Fibroblast of skin of left biceps (primary cell): ENCODE results near the gene SYNDIG1.

ENCODE experiments used
- DNase-seq, 2 experiments: peaks; one replicate each; pipeline ENCODE4 v3.0.0-alpha.2; 2013; ENCODE audit warnings: low read depth in 2 of 2

The SYNDIG1 gene

DNA sequence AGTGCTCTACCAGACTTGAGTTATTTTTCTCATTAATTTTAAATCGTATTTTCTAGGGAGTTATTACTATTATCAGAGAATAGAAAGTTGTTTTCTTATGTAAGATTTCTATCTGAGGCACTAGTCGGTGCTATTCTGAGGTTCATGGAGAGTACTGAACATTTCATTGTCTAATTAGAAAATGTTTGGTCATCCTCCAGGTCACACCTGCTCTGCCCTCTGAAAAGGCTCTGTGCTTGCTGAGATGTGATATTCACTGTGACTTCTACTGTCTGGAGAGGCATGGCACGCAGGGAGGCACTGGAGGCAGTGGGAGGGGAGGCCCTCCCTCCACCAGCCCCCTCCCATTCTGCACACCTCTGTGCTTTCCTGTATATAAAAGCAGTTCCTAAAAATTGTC lies 3.0 kb downstream of the SYNDIG1 start:
- no peak for DNase-seq

GRCh38 chr20:24473435-24474223 lies 4.2 kb downstream of the SYNDIG1 start:
- peak; percentile 6 to 7 for DNase-seq

DNA sequence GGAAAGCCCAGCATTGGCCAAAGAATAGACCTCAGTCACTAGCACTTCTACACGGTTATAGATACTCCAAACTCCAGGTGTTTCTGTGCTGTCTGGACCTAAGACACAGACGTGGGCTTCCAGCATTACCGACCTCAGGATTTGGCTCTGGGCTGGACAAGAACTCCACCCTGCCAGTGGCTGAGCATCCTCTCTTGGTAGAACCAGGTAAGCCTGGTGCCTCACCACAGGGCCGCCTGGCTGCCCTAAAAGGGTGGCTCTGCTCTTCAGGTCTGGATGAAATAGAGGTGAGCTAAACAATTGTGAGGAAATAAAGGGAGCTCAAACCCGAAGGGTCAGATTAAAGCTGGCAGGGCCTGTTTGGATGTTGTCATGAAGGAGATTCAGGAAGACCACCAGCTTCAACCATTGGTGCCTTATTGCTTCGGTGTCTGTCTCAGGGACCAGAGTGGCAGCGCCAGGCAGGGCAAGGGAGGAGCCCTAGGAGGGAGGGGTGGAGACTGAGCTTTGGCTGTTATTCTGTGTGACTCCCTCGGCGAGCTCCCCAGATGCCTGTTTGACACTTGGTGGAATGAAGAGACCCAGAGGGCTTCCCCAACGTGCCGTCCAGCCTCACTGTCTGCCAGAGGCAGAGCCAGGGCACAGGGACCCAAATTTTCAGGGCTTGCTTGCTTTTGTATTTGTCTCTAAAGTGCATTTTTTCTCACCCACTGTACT lies 8.6 kb downstream of the SYNDIG1 start:
- DNase-seq = no peak

GRCh38 chr20:24478584-24478983 lies 9.2 kb downstream of the SYNDIG1 start:
- no peak for DNase-seq

- no peak for DNase-seq
These were observed 9.7 kb downstream of the SYNDIG1 start for GRCh38 chr20:24479106-24479505.

DNA sequence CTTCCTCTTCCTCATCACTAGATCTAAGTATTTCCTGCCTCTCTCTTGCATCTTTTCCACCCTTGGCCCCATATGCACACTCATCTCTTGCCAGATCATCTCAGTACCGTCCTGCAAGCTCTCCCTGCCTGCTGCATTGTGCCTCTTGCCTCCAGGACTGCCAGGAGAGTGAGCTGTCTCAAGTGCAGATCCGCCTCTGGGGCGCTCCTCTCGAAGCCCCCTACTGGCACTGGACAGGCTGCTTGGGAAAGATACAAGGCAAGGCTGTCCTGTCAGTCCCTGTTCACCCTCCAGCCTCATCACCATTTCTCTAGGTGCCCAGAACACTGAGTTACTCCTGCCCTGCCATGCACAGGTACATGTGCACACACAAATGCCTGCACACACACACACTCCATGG lies 10.2 kb downstream of the SYNDIG1 start:
- DNase-seq = no peak

DNA sequence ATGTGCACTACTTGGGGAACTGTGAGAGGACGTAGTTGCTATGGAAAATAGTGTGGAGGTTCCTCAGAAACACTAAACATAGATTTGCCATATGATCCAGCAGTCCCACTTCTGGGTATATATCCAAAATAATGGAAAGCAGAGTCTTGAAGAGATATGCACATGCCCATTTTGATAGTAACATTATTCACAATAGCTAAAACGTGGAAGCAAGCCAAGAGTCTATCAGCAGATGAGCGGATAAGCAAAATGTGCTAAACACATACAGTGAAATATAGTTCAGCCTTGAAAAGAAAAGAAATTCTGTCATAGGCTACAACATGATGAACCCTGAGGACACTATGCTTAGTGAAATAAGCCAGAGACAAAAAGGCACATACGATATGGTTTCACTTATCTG lies 11.1 kb downstream of the SYNDIG1 start:
- no peak for DNase-seq

DNA sequence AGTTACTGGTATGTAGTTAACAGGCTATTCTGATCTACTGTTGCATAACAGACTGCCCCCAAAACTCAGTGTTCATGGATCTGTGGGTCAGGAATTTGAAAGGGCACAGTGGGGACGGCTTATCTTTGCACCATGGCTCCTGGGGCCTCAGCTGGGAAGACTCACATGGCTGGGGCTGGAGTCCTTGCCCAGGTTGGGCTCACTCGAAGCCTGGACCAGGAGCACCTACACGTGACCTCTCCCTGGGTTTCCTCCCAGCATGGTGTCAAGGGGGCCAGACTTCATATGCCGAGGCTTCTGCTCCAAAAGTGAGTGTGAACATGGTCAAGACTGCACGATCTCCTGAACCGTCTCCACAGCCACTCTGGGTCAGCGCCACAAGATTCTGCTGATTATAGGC lies 11.7 kb downstream of the SYNDIG1 start:
- no peak for DNase-seq

GRCh38 chr20:24483435-24484080 lies 14.1 kb downstream of the SYNDIG1 start:
- no peak for DNase-seq

DNA sequence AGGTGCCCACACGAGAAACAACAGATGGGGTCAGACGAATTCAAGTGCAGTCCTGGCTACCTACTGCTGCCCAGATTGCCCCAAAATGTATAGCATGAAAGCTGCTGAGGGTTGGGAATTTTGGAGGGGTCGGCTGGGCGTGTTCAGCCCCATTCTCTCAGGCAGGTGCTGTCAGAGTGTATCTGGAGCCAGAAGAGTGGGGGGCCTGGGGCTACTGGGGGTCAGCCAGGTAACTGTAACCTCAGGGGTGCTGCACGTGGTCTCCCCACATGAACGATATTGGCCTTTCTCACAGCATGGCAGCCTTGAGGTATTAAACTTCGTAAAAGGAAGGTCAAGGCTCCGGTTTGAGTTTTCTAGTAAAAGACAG lies 14.6 kb downstream of the SYNDIG1 start:
- DNase-seq = no peak

GRCh38 chr20:24485981-24486380 lies 16.6 kb downstream of the SYNDIG1 start:
- DNase-seq = no peak

DNA sequence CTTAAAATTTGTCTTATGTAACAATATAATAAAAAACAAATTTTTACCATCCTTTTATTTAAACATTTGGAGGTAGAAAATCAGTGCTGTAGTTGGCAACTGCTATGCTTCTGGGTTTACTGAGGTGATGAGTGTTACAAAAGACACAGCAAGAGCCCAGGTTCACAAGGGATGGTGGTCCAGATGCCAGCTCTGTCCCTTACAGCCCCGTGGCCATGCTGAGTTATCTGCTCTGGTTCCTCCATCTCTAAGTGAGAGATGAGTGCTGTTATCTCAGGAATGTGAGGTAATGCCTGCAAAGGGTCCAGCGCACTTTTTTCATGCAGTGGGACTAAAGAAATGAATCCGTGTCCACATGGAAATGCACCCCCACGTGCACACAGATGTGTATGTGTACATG lies 17.8 kb downstream of the SYNDIG1 start:
- no peak for DNase-seq

DNA sequence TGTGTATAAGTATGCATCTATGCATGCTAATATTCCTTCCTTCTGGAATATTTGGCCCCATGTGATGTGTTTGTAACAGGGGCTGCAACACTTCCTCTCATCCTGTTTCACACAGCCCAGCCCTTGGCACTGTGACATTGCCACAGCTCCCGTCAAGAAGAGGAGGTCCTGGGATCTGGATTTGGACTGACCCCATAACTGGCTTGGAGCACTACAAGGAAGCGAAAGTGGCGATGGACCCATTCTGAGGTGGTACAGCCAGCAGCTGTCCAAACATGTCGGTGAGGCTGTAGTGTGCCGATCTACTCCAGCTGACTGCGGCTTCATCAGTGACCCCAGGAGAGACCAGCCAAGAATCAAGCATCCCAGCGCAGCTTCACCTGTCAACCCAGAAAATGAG lies 18.2 kb downstream of the SYNDIG1 start:
- DNase-seq = no peak

DNA sequence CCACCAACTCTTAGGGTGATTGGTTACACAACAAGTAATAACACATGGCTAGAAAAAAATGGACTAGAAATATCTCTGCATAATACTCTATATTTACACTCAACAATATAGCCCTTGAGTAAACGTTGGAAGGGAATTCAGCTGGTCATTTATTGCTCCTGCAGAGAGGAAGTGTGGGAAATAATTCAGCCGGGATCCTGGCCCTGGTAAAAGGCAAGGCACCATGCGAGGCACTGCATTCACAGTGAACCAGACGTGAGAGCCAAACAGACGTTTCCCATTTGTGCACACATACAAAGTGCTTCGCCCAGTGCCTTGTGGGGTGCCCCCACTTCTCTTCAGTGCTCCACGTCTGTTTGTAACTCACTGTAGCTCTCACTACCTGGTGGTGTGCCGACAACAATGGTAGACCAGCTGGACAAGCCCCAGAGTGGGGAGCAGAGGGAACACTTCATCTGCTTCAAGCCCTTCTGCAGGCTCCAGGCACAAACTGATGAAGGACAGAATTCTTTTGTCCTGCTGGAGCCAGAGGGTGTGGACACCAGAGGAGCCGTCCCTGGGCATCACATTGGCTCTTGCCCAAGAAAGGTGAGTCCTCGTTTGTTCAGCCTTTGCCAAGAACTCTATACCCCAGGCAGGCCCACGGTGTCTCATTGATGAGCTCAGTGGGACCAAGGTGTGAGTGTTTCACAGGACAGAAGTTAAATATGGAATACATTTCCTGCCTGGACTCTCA lies 18.8 kb downstream of the SYNDIG1 start:
- no peak for DNase-seq

GRCh38 chr20:24488800-24489175 lies 19.4 kb downstream of the SYNDIG1 start:
- DNase-seq = no peak

- DNase-seq = no peak
These were observed 19.8 kb downstream of the SYNDIG1 start for GRCh38 chr20:24489193-24489592.

- DNase-seq = no peak
These were observed 20.3 kb downstream of the SYNDIG1 start for GRCh38 chr20:24489631-24490260.

GRCh38 chr20:24490598-24490997 lies 21.2 kb downstream of the SYNDIG1 start:
- no peak for DNase-seq

- no peak for DNase-seq
These were observed 21.8 kb downstream of the SYNDIG1 start for GRCh38 chr20:24491041-24491756.

GRCh38 chr20:24492031-24492607 lies 22.7 kb downstream of the SYNDIG1 start:
- no peak for DNase-seq

- DNase-seq = no peak
These were observed 23.3 kb downstream of the SYNDIG1 start for GRCh38 chr20:24492698-24493097.
